ENCODE results near the gene SERPINB12.

- TF ChIP-seq, protein P1, sequence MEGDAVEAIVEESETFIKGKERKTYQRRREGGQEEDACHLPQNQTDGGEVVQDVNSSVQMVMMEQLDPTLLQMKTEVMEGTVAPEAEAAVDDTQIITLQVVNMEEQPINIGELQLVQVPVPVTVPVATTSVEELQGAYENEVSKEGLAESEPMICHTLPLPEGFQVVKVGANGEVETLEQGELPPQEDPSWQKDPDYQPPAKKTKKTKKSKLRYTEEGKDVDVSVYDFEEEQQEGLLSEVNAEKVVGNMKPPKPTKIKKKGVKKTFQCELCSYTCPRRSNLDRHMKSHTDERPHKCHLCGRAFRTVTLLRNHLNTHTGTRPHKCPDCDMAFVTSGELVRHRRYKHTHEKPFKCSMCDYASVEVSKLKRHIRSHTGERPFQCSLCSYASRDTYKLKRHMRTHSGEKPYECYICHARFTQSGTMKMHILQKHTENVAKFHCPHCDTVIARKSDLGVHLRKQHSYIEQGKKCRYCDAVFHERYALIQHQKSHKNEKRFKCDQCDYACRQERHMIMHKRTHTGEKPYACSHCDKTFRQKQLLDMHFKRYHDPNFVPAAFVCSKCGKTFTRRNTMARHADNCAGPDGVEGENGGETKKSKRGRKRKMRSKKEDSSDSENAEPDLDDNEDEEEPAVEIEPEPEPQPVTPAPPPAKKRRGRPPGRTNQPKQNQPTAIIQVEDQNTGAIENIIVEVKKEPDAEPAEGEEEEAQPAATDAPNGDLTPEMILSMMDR (conservative IDR thresholded peaks at IDR 0.05) = no peak
- no peak for TF ChIP-seq EZH2 (IDR thresholded peaks at IDR 0.05; ENCODE audit: low read depth)
Measured at GRCh38 chr18:63606526-63606925, 64.4 kb downstream of the SERPINB12 start.

Measured in PC-9 (cell line).